Measurements from ENCODE around the gene ENPEP.
"Not testable (repeated sequence)": the region's sequence is repeated elsewhere in the genome, so short reads cannot be mapped to it uniquely, and the experiment has no call there.

The ENPEP gene, protein sequence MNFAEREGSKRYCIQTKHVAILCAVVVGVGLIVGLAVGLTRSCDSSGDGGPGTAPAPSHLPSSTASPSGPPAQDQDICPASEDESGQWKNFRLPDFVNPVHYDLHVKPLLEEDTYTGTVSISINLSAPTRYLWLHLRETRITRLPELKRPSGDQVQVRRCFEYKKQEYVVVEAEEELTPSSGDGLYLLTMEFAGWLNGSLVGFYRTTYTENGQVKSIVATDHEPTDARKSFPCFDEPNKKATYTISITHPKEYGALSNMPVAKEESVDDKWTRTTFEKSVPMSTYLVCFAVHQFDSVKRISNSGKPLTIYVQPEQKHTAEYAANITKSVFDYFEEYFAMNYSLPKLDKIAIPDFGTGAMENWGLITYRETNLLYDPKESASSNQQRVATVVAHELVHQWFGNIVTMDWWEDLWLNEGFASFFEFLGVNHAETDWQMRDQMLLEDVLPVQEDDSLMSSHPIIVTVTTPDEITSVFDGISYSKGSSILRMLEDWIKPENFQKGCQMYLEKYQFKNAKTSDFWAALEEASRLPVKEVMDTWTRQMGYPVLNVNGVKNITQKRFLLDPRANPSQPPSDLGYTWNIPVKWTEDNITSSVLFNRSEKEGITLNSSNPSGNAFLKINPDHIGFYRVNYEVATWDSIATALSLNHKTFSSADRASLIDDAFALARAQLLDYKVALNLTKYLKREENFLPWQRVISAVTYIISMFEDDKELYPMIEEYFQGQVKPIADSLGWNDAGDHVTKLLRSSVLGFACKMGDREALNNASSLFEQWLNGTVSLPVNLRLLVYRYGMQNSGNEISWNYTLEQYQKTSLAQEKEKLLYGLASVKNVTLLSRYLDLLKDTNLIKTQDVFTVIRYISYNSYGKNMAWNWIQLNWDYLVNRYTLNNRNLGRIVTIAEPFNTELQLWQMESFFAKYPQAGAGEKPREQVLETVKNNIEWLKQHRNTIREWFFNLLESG

DNA sequence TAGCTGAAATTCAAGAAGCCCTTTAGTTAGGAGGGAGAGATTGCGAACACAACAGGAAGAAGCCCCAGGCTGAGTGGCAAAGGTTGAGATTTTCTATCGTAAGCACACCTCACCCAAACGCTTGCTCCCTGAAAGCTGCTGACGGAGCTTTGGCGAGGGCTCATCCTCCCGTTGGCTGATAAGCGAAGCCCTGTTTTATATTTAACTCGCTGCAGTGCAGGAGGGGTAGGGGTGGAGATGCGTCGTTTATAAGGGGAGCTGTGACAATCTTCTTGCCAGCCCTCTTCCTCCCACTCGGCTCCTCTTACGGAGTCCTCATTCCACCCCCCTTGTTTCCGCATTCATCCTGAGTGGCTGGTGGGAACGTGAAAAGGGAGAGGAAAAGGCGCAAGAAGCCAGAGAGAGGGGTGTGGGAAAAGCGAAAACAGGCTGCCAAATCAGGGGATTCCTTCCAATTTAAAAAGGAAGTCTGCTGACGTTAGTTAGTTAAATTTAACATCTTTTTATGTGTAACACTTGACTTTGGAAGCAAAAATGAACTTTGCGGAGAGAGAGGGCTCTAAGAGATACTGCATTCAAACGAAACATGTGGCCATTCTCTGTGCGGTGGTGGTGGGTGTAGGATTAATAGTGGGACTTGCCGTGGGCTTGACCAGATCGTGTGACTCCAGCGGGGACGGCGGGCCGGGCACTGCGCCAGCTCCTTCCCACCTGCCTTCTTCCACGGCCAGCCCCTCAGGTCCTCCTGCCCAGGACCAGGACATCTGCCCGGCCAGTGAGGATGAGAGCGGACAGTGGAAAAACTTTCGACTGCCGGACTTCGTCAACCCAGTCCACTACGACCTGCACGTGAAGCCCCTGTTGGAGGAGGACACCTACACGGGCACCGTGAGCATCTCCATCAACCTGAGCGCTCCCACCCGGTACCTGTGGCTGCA, at the start of gene ENPEP:
Gene ENPEP (plus strand): TSS at position 275 of the 938 bp plus-strand sequence. CDS start 260 bp downstream, at position 535.
- no peak for DNase-seq (ENCODE audit: low read depth in 1 of 2, low spot score in 1 of 2)

DNA sequence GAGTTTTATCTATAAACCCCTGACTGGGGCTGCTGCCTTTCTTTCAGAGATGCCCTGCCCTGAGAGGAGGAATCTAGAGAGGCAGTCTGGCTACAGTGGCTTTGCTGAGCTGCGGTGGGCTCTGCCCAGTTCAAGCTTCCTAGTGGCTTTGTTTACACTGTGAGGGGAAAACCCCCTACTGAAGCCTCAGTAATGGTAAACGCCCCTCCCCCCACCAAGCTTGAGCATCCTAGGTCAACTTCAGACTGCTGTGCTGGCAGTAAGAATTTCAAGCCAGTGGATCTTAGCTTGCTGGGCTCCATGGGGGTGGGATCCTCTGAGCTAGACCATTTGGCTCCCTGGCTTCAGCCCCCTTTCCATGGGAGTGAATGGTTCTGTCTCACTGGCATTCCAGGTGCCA, 44.1 kb upstream of the ENPEP start:
- not testable (repeated sequence) for DNase-seq (ENCODE audit: low read depth in 1 of 2, low spot score in 1 of 2)

DNA sequence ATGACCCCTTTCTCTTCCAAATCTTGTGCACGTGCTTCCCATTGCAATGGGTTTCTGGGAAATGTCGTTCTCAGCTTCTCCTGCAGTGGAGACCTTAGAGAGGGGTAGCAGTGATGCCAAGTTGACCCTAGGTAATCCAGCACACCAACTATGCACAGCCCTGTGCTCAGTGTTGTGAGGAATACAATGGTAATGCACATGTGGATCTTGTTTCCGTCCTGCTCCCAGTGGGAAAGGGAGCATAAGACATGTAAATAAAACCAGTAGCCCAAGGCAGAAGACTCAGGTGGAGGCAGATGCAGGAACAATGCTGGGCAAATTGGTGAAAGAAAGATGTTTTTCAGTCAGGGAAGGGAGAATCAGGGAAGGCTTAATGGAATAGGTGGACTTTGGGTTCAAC, 38.7 kb upstream of the ENPEP start:
- not testable (repeated sequence) for DNase-seq (ENCODE audit: low read depth in 1 of 2, low spot score in 1 of 2)

DNA sequence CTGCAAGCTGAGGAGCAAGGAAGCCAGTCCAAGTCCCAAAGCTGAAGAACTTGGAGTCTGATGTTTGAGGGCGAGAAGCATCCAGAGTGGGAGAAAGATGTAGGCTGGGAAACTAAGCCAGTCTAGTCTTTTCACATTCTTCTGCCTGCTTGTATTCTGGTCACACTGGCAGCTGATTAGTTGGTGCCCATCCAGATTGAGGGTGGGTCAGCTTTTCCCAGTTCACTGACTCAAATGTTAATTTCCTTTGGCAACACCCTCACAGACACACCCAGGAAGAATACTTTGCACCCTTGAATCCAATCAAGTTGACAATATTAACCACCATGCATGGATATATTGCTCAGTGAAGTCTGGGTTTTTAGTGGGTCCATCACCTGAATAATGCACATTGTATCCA, 36.7 kb upstream of the ENPEP start:
- not testable (repeated sequence) for DNase-seq (ENCODE audit: low read depth in 1 of 2, low spot score in 1 of 2)

DNA sequence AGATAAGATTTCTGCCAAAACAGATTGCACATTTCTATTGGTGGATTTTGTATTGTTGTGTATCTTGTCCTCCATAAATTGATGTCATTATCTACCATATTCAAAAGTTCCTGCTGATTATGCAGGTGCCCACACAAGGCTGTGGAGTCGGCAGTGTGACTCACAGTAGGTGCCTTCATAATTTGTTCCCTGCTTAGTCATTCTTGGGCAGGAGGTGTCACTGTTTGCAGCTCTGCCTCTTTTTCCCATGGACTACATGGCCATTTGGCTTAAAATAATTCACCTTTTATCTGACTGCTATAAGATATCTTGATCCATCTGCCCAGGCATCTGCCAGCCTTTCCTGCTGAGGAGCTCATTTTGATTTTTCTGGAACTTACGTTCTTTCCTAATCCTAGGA, 33.6 kb upstream of the ENPEP start:
- DNase-seq (ENCODE audit: low read depth in 1 of 2, low spot score in 1 of 2): no peak

DNA sequence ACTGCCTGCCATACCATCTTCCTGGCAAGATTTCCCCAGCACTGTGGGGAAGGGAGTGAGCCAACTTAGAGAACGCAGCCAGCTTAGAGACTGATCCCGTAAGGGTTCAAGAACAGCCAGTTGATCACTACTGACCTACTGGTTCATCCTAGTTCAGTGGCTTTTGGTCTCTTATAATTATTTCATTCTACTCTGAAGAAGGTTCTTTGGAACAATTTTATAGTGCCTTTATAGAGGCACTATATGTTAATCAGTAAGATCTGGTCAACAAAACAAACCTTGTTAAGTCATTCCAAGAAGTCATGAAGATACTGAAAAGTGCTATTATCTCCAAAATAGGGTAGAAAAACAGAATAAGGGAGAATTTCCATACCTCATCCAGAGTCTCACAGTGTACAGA, 33.2 kb upstream of the ENPEP start:
- no peak for DNase-seq (ENCODE audit: low read depth in 1 of 2, low spot score in 1 of 2)

DNA sequence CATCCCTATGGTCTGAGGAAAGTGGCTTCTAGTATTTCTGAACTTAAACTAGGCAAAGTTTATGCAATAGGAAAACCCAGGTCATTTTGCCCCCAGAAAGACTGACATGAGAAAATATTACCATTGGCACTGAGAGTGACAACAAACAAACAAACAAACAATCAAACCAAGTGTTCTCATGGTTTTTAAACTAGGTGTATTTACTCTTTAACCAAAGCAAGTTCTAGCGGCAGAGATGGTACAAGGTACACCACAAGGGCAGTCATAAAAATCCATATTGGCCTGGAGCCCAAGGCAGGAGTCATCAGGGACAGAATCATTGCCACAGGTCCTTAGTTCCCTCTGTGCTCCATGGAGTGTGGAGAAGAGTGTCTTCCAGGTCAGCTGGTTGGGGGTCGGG, 26.0 kb upstream of the ENPEP start:
- no peak for DNase-seq (ENCODE audit: low read depth in 1 of 2, low spot score in 1 of 2)

DNA sequence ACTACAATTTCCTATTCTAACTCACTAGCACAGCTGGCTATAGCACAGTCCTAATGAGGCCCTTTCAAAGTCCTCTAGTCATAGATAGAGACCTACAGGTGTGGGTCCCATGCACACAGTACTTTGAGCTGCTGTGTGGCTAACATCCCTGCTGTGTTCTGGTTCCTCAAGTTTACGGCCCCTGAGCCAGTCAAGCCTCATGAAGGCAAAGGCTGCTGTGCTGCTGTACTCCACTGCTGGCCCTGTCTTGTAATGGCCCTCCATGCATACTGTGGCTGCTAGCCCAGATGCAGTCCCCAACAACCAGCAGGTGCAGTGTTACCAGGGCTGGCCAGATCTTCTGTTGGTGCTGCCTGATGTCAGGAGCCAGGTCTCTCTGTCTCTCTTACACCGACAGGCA, 23.4 kb upstream of the ENPEP start:
- DNase-seq (ENCODE audit: low read depth in 1 of 2, low spot score in 1 of 2): no peak

DNA sequence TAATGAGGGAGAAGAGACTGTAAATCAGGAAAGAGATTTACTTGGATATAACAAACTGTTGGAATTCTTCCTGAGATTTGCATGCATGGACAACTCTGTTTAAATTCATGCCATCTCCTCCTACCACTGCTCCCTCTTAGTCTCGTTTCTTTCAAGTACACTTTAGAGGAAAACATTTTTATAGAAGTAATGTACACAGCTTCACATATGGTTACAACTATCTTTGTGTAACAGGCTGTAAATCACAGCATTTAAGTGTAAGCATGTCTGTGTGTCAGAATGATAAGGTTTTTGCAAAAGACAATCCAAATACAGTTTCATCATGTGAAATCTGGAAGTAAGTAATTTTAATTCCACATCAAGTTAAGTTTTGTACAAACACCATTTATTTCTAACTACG, 21.5 kb upstream of the ENPEP start:
- DNase-seq (ENCODE audit: low read depth in 1 of 2, low spot score in 1 of 2): no peak

DNA sequence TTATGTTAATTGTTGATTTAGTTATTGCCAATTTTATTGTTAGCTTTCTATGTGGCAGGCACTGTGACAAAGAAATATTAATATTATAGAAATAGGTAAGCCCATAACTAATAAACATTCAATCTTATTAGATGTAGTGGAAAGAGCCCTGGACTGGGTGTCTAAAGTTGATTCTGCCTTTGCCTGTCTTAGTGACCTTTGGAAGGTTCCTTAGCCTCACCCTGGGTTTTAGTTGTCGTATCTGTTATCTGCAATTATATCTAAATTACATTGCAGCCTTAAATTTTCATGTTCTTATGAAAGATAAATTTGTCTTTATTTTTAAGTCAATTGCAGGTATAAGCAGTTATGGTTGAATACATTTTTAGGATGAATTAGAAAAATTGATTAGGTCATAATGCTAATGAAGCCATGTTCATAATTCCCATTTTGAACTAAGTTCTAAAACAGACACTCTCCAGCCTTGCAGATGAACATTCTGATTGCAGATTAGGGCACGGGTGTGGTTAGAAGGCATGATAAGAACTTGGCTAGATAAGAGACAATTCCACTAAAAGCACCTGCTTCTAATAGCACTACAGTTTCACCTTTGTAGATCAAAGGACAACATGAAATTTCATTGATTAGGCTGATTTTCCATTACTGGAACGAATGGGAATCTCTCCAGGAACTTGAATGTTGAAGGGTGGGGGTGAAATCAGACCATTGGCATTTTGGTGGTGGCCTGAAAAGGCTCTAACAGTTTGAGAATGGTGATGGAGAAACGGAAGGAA, 17.3 kb upstream of the ENPEP start:
- no peak for DNase-seq (ENCODE audit: low read depth in 1 of 2, low spot score in 1 of 2)

DNA sequence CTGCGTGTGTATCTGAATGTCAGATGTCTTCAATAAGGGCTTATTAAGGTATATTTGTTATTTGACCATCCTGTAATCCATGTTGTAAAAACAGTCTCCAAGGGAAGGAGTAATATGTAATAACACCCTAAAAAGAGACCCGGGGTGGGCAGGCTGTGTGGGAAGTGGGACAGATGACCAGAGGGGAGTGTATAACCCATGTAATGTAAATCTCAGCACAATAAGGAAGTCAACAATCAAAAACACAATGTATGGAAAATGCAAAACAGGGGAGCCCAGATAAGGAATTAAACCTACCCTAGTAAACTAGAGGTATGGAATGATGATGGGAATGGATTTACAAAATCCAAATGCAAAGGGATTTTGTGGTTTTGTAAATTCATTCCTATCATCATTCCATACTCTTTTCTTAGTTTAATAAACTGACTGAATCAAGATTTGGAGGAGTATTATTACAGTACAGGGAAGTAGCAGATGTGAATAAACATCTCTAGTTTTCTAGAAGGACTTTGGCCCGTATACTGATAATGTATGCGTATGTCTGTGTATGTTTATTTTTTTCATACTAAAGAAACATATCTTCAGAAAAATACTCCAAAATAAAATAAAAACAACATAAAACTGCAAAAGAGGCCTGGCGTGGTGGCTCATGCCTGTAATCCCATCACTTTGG, 15.7 kb upstream of the ENPEP start:
- no peak for DNase-seq (ENCODE audit: low read depth in 1 of 2, low spot score in 1 of 2)

DNA sequence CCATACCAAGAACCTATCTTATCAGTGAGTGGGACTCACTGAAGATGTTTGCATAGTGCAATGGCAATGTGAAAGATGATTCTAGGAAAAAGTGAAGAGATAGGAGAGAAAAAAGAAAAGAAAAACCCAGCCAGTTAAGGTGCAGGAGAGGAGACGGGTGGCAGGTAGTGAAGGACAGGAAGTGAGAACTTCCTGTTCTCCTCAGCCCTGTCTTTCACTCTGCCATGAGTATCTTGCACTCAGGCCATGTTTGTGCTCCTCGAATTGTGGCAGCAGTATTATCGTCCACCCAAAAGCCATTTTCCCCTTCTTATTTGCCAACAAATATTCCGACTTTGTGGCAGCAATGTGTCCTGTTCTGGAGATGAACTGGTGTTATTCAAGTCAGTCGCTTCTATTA, 8.6 kb upstream of the ENPEP start:
- DNase-seq (ENCODE audit: low read depth in 1 of 2, low spot score in 1 of 2): no peak

DNA sequence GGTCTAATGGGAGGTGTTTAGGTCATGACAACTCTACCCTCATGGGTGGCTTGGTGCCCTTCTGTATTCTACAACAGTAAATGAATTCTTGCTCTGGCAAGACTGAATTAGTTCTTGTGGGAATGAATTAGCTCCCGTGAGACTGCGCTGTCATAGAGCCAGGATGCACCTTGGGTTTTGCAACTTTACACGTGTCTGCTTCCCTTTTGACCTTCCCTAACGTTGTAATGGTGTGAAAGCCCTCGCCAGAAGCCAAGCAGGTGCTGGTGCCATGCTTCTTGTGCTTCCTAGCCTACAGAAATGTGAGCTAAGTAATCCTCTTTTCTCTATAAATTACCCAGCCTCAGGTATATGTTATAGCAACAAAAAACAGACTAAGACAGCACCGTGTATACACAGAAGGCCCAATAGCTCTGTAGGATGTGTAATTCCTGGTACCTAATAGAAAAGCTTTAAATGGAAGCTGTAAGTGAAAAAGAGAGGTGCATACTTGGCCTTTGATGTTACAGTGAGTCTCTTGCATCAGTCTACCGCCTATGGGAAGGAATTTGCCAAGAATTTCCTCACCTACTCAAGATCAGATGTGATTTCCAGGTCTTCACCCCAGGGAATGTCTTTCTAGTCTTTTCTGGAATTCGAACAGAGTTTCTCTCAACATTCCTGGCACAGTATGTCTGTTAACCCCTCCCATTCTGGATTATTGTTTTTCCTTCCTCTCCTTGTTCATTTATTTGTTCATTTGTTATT, 3.2 kb upstream of the ENPEP start:
- no peak for DNase-seq (ENCODE audit: low read depth in 1 of 2, low spot score in 1 of 2)

DNA sequence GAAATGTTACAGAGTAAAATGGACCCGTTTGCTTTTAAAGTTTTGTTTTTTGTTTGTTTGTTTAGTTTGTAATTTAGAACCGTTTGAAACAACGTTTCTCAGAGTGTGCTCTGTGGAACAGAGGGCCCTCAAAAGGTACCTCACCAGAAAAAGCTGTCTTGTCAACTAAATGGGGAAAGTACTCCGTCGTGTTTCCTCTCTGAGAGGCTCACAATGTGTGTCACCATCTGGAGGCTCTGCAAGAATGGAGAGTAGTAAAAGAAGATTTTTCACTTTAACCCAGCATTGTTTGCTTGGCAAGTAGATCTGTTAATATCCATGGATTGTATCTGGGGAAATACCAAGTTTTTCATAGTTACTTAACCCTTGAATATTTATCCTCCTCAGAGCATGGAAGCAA, 1.5 kb upstream of the ENPEP start:
- no peak for DNase-seq (ENCODE audit: low read depth in 1 of 2, low spot score in 1 of 2)

DNA sequence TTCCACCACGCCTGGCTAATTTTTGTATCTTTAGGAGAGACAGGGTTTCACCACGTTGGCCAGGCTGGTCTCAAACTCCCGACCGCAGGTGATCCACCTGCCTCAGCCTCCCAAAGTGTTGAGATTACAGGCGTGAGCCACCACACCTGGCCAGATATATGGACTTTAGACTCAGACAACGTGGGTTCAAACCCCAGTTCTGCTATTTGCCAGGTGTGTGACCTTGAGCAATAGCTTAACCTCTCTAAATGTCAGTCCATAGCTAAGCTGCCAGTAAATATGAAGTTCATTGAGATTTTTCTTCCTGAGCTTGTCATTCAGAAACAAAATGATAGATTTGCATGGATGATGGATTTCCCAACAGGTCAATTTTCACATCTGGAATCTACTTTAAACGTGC, 875 bp upstream of the ENPEP start:
- DNase-seq (ENCODE audit: low read depth in 1 of 2, low spot score in 1 of 2): not testable (repeated sequence)

DNA sequence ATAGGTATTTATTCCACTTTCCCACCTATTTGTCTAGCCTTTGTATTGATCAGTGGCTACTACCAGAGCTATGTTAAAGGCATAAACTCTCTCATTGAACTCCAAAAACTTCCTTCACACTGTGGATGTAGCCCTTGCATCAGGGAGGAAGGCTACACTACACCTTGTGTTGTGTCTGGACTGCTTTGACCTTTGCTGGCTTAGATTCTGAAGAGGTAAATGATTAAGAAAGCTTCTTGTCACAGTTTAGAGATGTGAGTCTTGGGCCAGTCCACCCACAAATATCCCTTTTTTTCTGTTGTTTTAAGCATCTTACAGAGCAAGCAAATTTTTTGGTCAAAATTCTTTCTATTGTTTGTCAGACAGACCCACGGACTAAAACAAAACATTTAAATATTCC, 1.9 kb downstream of the ENPEP start:
- no peak for DNase-seq (ENCODE audit: low read depth in 1 of 2, low spot score in 1 of 2)

DNA sequence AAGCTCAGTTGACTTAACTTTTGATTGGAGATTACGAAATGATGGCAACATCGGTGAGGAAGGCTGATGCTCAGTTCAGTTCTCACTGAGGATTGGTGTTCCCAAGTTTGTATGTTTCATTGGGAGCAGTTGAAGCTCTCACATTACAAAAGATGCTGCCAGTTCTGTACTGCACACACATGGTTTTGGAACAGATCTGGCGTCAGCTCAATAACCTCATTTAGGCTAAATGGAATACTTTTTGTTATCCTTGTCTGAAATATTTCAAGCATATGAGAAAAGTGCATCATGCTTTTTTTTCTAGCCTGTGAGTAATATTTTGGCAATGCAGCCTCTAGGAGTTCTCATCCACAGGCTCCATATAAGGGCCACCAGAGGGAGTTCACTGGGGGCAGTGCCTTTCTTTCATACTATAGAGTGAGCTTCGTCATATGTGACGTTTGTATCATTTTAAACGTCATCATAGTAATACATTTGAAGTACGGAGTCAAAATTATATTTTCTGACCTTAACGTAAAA, 4.1 kb downstream of the ENPEP start:
- no peak for DNase-seq (ENCODE audit: low read depth in 1 of 2, low spot score in 1 of 2)

DNA sequence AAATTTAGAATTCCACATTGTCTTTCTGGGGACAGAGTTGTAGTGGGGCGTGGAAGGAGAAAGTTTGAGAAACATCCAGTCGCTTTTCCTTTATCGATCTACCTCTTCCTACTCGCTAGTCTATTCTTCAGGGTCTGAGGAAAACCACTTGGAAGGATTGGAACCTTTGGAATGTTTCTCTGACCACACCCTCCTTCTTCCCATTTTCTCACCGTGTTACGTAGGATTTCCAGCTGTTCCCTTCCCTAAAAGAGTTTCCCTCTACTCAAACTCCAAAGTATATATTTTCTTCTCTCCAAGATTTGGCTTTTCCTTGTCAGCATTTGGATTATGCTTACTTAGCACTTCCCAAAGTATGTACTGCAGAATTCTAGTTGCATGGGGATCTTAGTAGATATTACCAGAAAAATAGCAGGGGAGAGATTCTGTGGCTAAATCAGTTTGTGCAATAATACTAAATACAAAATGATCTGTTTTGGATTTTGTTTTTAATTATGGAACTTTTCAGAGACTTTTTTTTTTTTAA, 4.9 kb downstream of the ENPEP start:
- DNase-seq (ENCODE audit: low read depth in 1 of 2, low spot score in 1 of 2): no peak

DNA sequence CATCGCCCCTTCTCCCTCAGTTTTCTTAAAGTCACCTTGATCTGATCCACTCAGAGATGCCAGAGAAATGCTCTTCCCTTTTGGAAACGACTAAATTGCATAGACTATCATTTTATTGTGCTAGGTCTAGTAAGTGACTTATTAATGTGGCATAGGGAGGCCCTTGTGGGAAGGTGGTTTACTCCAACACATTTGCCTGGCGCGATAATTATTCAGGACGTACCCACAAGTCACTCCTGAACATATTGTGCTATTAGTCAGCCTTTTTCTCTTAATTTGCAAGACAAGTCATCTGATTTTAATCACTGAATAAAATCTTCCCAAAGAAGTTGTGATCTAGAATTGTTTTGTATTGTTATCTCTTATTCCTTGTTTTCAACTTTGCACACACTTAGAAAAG, 7.6 kb downstream of the ENPEP start:
- DNase-seq (ENCODE audit: low read depth in 1 of 2, low spot score in 1 of 2): no peak
